Pancreas (tissue), 10 donors: ENCODE results near the gene DOCK10. TPM values are rescaled to one million over a fixed set of nuclear protein-coding genes. Genes with fewer than 3 reads are reported as not detected.

Experiments
- ATAC-seq, 4 donors: fragments of 200-7000 bp; cut with Tn5 transposase; one replicate each; pipeline versions ENCODE4 v1.8.0 to v1.9.1; 2020; ENCODE audit warnings: mild to moderate bottlenecking in 4 of 4, moderate library complexity in 4 of 4
- DNase-seq, 6 donors: peaks; one replicate each; pipeline ENCODE4 v3.0.0-alpha.2; 2020
- FAIRE-seq: peaks from 2 replicates; lab custom pipeline; 2012; peaks lifted over from hg19 to GRCh38; lab: Jason Lieb, UNC
- H3K27ac ChIP-seq, 4 donors: fragments of 200-600 bp; sonication (generic); 1 replicate in 3 of 4; 2 replicates in 1 of 4; pipeline versions ENCODE4 v1.5.0 to v1.8.0; 2020
- H3K27me3 ChIP-seq, 4 donors: fragments of 200-600 bp; one replicate each; pipeline ENCODE4 v1.8.0; 2021
- H3K36me3 ChIP-seq, 3 donors: fragments of 200-600 bp; sonication (generic) in 1 of 3; one replicate each; pipeline versions ENCODE4 v1.5.0 to v1.8.0; 2020 to 2021
- H3K4me1 ChIP-seq, 3 donors: fragments of 200-600 bp; one replicate each; pipeline ENCODE4 v1.8.0; 2021
- H3K4me3 ChIP-seq, 4 donors: fragments of 200-600 bp; sonication (generic) in 2 of 4; one replicate each; pipeline versions ENCODE4 v1.5.0 to v1.8.0; 2020 to 2021
- H3K9me3 ChIP-seq, 4 donors: fragments of 200-600 bp; one replicate each; pipeline ENCODE4 v1.8.0; 2021
- WGBS, 2 donors: extraction: QIAGEN DNeasy Blood & Tissue Kit; methylation state at CpG; one replicate each; pipeline ENCODE4 v1.1.7; 2013; 5-methylcytosine and 5-hydroxymethylcytosine counted together
- intact Hi-C, 3 donors: fragments of 100-400 bp; cut with DNase I; formaldehyde crosslinking; loops; one replicate each; pipeline versions ENCODE4 v1.11.1 to v1.14.2; 2022
- polyA plus RNA-seq, 2 donors: library from polyadenylated mRNA; stranded (reverse); fragments of 200-250 nt; gene quantifications; one replicate each; pipeline ENCODE4 v1.2.3, GENCODE V29; 2013
- total RNA-seq, 6 donors: library from RNA; stranded (reverse); fragmentation: NEBNext Ultra II Directional in 4 of 6; extraction: Animal tissue kit (Norgen Biotek cat#: 25700) in 4 of 6; gene quantifications; one replicate each; pipeline versions ENCODE4 v1.2.1 to v1.2.4, GENCODE V29; 2021 to 2023
- TF ChIP-seq, protein P1 (sequence below), 4 donors: fragments of 200-600 bp; sonication (generic) in 3 of 4; IDR thresholded peaks; one replicate each; pipeline versions ENCODE4 v1.5.0 to v1.8.0; 2021; ENCODE audit warnings: antibody characterized with exemption in 4 of 4
- donor health status: healthy with polysubstance abuse.
- donor health status: DM: no; HTN: no; CAD: no; lungs with moderate emphysema.
- donor health status: DM: no; HTN: no; CAD: no.
- donor health status: control.
- donor health status: control.
- donor health status: Bipolar disorder and iron deficiency.
- donor health status: DM: yes; HTN: yes; CAD: no.
- donor health status: DM: no; HTN: no; CAD: no.
- donor health status: DM: no; HTN: no; CAD: no.
- donor health status: DM: yes; HTN: yes; CAD: no.

Gene DOCK10
- total and polyA plus RNA-seq, 8 donors = 0.95 to 16.3 (median 2.7) TPM

GRCh38 chr2:225028572-225028971 is 13.7 kb downstream of the DOCK10 start:
- TF ChIP-seq, protein P1, sequence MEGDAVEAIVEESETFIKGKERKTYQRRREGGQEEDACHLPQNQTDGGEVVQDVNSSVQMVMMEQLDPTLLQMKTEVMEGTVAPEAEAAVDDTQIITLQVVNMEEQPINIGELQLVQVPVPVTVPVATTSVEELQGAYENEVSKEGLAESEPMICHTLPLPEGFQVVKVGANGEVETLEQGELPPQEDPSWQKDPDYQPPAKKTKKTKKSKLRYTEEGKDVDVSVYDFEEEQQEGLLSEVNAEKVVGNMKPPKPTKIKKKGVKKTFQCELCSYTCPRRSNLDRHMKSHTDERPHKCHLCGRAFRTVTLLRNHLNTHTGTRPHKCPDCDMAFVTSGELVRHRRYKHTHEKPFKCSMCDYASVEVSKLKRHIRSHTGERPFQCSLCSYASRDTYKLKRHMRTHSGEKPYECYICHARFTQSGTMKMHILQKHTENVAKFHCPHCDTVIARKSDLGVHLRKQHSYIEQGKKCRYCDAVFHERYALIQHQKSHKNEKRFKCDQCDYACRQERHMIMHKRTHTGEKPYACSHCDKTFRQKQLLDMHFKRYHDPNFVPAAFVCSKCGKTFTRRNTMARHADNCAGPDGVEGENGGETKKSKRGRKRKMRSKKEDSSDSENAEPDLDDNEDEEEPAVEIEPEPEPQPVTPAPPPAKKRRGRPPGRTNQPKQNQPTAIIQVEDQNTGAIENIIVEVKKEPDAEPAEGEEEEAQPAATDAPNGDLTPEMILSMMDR (IDR thresholded peaks at IDR 0.05) = no peak
- ATAC-seq = peak in 1 of 4 donors; percentile 28
- H3K27me3 ChIP-seq = no peaks in the 10 kb centered on the region
- intact Hi-C loops = no loop called here
- no peak overlapping the region for H3K27ac ChIP-seq
- no peak for DNase-seq
- H3K4me3 ChIP-seq = no peak overlapping the region
- no peak for FAIRE-seq
- H3K36me3 ChIP-seq = no peaks in the 10 kb centered on the region
- H3K9me3 ChIP-seq = no peaks in the 10 kb centered on the region
- peaks cover 0 to 5% (median 0%) of the 10 kb centered on the region in 3 donors for H3K4me1 ChIP-seq
- WGBS, 2 donors = 45 to 49% methylated on average over 3 of the region's 3 CpGs

GRCh38 chr2:225027061-225027762 is 15.1 kb downstream of the DOCK10 start:
- TF ChIP-seq, protein P1 (IDR thresholded peaks at IDR 0.05) = no peak
- Histone ChIP-seq H3K9me3 (no peaks in the 10 kb centered on the region), H3K4me1 (peaks cover 0 to 4% (median 0%) of the 10 kb centered on the region in 3 donors), H3K27ac (no peak overlapping the region), H3K36me3 (no peaks in the 10 kb centered on the region), H3K4me3 (no peak overlapping the region), H3K27me3 (no peaks in the 10 kb centered on the region)
- ATAC-seq = no peak
- no peak for FAIRE-seq
- WGBS, 2 donors = 87 to 89% methylated on average over 10 of the region's 10 CpGs
- DNase-seq = no peak
- intact Hi-C loops = no loop called here

- Histone ChIP-seq H3K4me3 (no peak overlapping the region), H3K27ac (no peak overlapping the region), H3K27me3 (no peaks in the 10 kb centered on the region), H3K9me3 (no peaks in the 10 kb centered on the region), H3K36me3 (no peaks in the 10 kb centered on the region), H3K4me1 (peaks cover 0 to 13% (median 0%) of the 10 kb centered on the region in 3 donors)
- DNase-seq = peak in 1 of 6 donors; percentile 28
- ATAC-seq = peak in 2 of 4 donors; percentile 44 to 69
- intact Hi-C loops = no loop called here
- TF ChIP-seq, protein P1 (IDR thresholded peaks at IDR 0.05) = no peak
- 81 to 88% methylated on average over 2 of the region's 2 CpGs for WGBS, 2 donors
- FAIRE-seq = no peak
These were observed 16.2 kb downstream of the DOCK10 start for GRCh38 chr2:225025917-225026571.

DNA sequence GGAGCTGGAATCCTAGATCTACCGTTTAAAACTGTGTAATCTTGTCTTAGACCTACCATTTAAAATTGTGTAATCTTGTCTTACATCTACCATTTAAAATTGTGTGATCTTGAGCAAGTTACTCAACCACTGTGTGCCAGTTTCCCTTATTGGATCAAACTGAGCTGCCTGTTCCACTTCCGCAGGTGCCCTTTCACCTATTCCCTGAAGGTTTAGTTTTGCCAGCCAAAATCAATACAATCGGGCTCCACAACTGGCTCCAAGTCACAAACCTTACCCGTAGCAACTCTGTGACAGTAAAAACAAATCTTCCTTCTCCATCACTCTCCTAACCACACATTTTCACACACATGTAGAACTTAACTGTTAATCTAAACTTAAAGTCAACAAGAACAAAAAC is 20.1 kb downstream of the DOCK10 start:
- peak; percentile 78 to 92 (median 85) for ATAC-seq
- Histone ChIP-seq H3K36me3 (no peaks in the 10 kb centered on the region), H3K27ac (no peak overlapping the region), H3K9me3 (no peaks in the 10 kb centered on the region), H3K4me1 (peaks cover 0 to 21% (median 4%) of the 10 kb centered on the region in 3 donors), H3K27me3 (no peaks in the 10 kb centered on the region), H3K4me3 (no peak overlapping the region)
- intact Hi-C loops = no loop called here
- WGBS, 2 donors = 13 to 17% methylated on average over 4 of the region's 4 CpGs
- DNase-seq = peak in 1 of 6 donors; percentile 55
- TF ChIP-seq, protein P1 (IDR thresholded peaks at IDR 0.05) = no peak
- no peak for FAIRE-seq
